ENCODE results near the gene RPS3. TPM values are rescaled to one million over a fixed set of nuclear protein-coding genes. Genes with fewer than 3 reads are reported as not detected.

RPS3 gene
- polyA plus RNA-seq, 3 donors: 1,248 to 1,563 (median 1,448) TPM

- Histone ChIP-seq H3K4me2 (replicated peaks; ENCODE audit: extremely low read depth, low read length, poor library complexity, severe bottlenecking) (no peak overlapping the region), H3K4me3 (replicated peaks in 1 of 3; ENCODE audit: low read depth in 2 of 3, low read length in 3 of 3) (no peak overlapping the region), H3K9ac (ENCODE audit: insufficient read depth, low read length, poor library complexity, severe bottlenecking) (no peak overlapping the region), H3K9me3 (replicated peaks in 1 of 2; ENCODE audit: control insufficient read depth in 1 of 2, insufficient read depth in 1 of 2, low read length in 2 of 2) (no peaks in the 10 kb centered on the region), H3K79me2 (ENCODE audit: insufficient read depth, low read length) (no peaks in the 10 kb centered on the region), H2AFZ (ENCODE audit: insufficient read depth, low read depth, low read length, poor library complexity, severe bottlenecking) (no peak overlapping the region), H3K27ac (ENCODE audit: low read depth in 1 of 2, low read length in 2 of 2) (no peak overlapping the region), H3K4me1 (ENCODE audit: control insufficient read depth in 1 of 2, insufficient read depth in 2 of 2, low read length in 2 of 2) (no peaks in the 10 kb centered on the region), H3K27me3 (ENCODE audit: control insufficient read depth in 2 of 2, insufficient read depth in 2 of 2, low read length in 2 of 2) (no peaks in the 10 kb centered on the region), H4K20me1 (ENCODE audit: insufficient read depth, low read length) (no peaks in the 10 kb centered on the region), H3K36me3 (replicated peaks in 1 of 2; ENCODE audit: control insufficient read depth in 1 of 2, insufficient read depth in 2 of 2, low read length in 2 of 2) (peaks cover 0 to 5% of the 10 kb centered on the region in 2 donors)
- Mint-ChIP-seq H3K36me3 (peaks cover 12 to 23% of the 10 kb centered on the region in 2 donors), H3K27ac (no peak overlapping the region), H3K4me1 (no peaks in the 10 kb centered on the region), H3K4me3 (no peak overlapping the region), H3K27me3 (ENCODE audit: low read depth in 3 of 3) (peaks cover 0 to 4% (median 3%) of the 10 kb centered on the region in 3 donors), H3K9me3 (no peaks in the 10 kb centered on the region)
- WGBS (ENCODE audit: insufficient coverage): 96% methylated on average over 7 of the region's 7 CpGs
- intact Hi-C loops (cut with micrococcal nuclease): no loop called here
- no peak for DNase-seq
- TF ChIP-seq CTCF (IDR thresholded peaks at IDR 0.05): no peak
Observed at GRCh38 chr11:75441804-75442132, 42.5 kb downstream of the RPS3 start.

- Mint-ChIP-seq H3K4me3 (no peak overlapping the region), H3K9me3 (no peaks in the 10 kb centered on the region), H3K27ac (peak overlapping the region in 1 of 7 donors; percentile 25), H3K36me3 (peaks cover 10 to 22% of the 10 kb centered on the region in 2 donors), H3K4me1 (no peaks in the 10 kb centered on the region), H3K27me3 (ENCODE audit: low read depth in 3 of 3) (peaks cover 0 to 4% (median 3%) of the 10 kb centered on the region in 3 donors)
- Histone ChIP-seq H3K36me3 (replicated peaks in 1 of 2; ENCODE audit: control insufficient read depth in 1 of 2, insufficient read depth in 2 of 2, low read length in 2 of 2) (no peaks in the 10 kb centered on the region), H2AFZ (ENCODE audit: insufficient read depth, low read depth, low read length, poor library complexity, severe bottlenecking) (no peak overlapping the region), H3K9ac (ENCODE audit: insufficient read depth, low read length, poor library complexity, severe bottlenecking) (no peak overlapping the region), H3K9me3 (replicated peaks in 1 of 2; ENCODE audit: control insufficient read depth in 1 of 2, insufficient read depth in 1 of 2, low read length in 2 of 2) (no peaks in the 10 kb centered on the region), H3K79me2 (ENCODE audit: insufficient read depth, low read length) (no peaks in the 10 kb centered on the region), H3K4me3 (replicated peaks in 1 of 3; ENCODE audit: low read depth in 2 of 3, low read length in 3 of 3) (no peak overlapping the region), H3K27me3 (ENCODE audit: control insufficient read depth in 2 of 2, insufficient read depth in 2 of 2, low read length in 2 of 2) (no peaks in the 10 kb centered on the region), H3K27ac (ENCODE audit: low read depth in 1 of 2, low read length in 2 of 2) (no peak overlapping the region), H4K20me1 (ENCODE audit: insufficient read depth, low read length) (no peaks in the 10 kb centered on the region), H3K4me1 (ENCODE audit: control insufficient read depth in 1 of 2, insufficient read depth in 2 of 2, low read length in 2 of 2) (no peaks in the 10 kb centered on the region), H3K4me2 (replicated peaks; ENCODE audit: extremely low read depth, low read length, poor library complexity, severe bottlenecking) (no peak overlapping the region)
- TF ChIP-seq CTCF (IDR thresholded peaks at IDR 0.05): no peak
- WGBS (ENCODE audit: insufficient coverage): 96% methylated on average over 11 of the region's 15 CpGs
- no peak for DNase-seq
- intact Hi-C loops (cut with micrococcal nuclease): no loop called here
Observed at GRCh38 chr11:75442161-75442885, 43.0 kb downstream of the RPS3 start.

Data from CD14-positive monocyte (primary cell).